Measurements from ENCODE around the gene ABCG8.

ABCG8 gene

DNA sequence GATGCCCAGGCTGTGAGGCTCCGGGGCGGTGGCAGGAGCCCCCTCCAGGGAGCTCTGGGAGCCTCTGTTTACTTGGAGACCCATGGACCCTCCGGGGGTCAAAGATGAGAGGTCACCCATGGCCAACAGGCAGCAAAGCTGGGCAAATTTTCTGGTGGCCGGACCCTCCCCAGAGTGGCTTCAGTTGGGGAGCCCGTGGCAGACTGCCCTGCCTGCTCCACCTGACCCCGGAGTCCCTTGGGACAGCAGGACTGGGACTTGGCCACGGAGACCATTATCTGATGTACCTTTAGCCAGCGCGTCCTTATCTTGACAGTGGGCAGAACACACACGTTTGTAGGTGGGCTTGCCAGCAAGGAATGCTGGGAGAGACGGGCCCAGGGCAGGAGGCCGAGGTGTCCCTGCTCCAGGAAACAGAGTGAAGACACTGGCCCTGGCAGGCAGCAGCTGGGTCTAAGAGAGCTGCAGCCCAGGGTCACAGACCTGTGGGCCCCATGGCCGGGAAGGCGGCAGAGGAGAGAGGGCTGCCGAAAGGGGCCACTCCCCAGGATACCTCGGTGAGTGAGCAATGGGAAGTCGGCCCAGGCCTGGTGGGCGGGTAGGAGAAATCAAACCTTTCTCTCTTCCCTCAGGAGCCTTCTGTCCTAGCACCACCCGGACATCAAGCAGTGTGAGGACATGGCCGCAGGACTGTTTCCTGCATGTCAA, at the start of gene ABCG8, which contains the start of gene ABCG5:
Gene ABCG8, plus strand, starts transcription at position 412 of the 708 bp plus-strand sequence. Its CDS starts 83 bp downstream, at position 495.
Gene ABCG5, minus strand, starts transcription at position 280 of the 708 bp plus-strand sequence. Its CDS starts 160 bp downstream, at position 120.
- in situ Hi-C loops (cut with MboI; ENCODE audit: low pct_unique_long_range_greater_than_20kb, low sequenced_read_pairs) = no loop called here
- DNase-seq = no peak

DNA sequence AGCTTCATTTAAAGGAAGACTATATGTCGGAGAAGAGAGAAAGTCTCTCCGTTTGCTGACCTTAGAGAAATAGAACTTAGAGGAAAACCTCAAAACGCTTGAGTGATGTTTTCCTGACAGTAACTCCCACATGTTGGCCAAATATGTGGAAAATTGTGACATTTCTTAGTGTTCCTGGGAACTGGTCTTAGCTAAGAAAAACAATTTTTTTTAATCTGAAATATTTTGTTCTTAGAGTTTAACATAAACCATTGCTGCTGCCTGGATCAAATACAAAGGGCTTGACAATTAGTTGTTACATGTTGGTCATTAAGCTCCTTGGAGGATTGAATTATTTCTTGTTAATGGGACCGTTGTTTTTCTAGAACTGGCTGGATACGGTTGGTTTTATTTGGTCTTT, 48.6 kb upstream of the ABCG8 start:
- in situ Hi-C loops (cut with MboI; ENCODE audit: low pct_unique_long_range_greater_than_20kb, low sequenced_read_pairs) = no loop called here
- no peak for DNase-seq

DNA sequence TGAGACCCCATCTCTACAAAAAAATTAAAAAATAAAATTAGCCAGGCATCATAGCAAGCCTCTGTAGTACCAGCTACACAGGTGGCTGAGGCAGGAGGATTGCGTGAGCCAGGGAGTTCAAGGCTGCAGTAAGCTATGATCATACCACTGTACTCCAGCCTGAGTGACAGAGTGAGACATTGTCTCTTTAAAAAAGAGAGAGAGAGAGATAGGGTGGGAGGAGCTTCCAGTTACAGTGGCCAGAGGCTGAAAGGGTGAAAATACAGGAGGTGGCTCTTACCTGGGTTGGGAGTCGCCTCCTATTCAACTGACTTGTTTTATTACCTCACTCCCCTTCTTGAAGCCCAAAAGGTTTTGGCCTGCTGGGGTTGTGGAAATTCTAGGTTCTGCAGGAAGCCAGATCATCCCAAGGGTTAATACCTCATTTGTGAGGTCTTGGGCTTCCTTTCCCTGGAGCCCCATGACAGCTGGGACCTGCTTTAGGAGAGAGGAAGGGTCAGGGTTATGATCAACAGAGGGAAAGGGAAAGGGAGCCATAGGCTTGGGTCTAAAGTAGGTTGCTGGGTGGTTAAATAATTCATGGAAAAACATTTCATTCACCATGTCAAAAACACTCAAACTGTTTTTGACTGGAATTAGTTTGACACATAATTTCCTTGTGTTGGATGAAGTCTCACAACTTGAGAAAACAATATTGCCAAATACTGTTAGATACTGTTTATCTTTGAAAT, 47.6 kb upstream of the ABCG8 start:
- in situ Hi-C loops (cut with MboI; ENCODE audit: low pct_unique_long_range_greater_than_20kb, low sequenced_read_pairs) = no loop called here
- DNase-seq = no peak

DNA sequence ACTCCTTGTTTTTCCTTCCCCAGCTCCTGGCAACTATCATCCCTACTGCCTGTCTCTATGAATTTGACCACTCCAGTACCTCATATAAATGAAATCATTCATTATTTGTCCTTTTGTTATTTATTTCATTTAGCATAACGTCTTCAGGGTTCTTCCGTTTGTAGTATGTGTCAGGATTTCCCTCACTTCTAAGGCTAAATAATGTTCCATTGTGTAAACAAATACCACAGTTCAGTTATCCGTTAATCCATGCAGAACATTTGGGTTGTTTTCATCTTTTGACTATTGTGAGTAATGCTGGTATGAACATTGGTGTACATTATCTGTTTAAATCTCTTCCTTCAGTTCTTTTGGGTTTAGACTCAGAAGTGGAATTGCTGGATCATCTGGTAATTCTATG, 46.1 kb upstream of the ABCG8 start:
- in situ Hi-C loops (cut with MboI; ENCODE audit: low pct_unique_long_range_greater_than_20kb, low sequenced_read_pairs) = no loop called here
- no peak for DNase-seq

DNA sequence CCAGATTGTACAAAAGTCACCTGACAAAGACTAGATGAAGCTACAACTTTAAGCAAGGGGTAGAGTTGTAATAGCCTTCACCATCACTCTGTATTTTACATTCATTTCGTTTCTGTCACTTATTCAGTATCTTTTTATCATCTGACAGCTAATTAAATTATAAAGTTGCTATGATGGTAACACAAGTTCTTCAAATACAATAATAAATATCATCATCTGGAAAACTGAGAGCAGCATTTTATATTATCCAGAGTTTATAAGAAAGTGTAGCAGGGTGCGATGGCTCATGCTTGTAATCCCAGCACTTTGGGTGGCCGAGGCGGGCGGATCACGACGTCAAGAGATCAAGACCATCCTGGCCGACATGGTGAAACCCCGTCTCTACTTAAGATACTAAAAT, 43.8 kb upstream of the ABCG8 start:
- in situ Hi-C loops (cut with MboI; ENCODE audit: low pct_unique_long_range_greater_than_20kb, low sequenced_read_pairs) = no loop called here

DNA sequence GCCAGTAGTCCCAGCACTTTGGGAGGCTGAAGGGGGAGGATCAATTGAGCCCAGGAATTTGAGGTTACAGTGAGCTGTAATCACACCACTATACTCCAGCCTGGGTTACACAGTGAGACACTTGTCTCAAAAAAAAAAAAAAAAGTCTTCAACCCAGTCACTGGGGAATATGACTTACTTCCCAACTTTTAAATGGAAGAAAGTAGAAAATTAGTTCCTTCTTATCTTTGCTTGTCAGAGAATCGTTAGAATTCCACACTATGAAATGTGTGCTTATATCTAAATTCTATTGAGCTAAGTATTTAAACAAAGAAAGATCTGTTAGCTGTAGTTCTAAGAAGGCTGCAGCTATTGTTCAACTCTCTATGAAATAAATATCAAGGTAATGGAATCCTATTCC, 42.6 kb upstream of the ABCG8 start:
- DNase-seq = no peak
- in situ Hi-C loops (cut with MboI; ENCODE audit: low pct_unique_long_range_greater_than_20kb, low sequenced_read_pairs) = no loop called here

More for the DNA sequence above, 43.8 kb upstream of the ABCG8 start:
- DNase-seq = no peak

DNA sequence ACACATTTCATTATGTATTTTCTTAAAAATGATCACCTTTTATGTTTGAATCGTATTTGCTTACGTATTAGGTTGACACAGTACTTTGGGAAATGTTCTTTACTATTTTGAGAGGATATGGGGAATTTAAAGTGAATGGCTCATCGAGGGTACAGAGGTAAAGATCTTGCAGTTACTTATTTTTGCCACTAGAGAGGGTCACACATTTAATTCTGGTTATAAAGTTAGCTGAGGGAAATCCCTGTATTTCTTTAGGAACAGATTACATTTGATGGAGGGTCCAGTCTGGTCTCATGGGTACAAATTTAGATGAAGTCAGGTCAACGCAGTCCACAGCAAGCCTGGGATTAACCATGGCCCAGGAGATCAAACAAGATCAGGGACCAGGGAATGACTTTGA, 40.5 kb upstream of the ABCG8 start:
- peak; percentile 18 for DNase-seq
- in situ Hi-C loops (cut with MboI; ENCODE audit: low pct_unique_long_range_greater_than_20kb, low sequenced_read_pairs) = no loop called here

DNA sequence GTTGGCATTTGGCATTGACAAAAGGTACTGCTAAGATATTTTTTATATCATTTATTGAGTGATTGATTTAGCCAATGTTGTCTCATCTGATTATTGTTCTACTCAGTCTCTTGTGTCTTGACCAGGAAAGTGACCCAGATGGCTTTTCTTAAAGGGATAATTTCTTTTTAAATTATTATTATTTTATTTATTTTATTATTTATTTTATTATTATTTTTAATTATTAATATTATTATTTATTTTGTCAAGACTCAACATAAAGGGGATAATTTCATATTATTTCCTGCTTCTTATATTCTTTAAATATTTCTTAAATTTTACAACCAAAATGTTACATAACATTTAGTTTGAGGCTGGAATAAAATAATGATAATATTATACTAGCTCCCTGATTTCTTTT, 37.9 kb upstream of the ABCG8 start:
- in situ Hi-C loops (cut with MboI; ENCODE audit: low pct_unique_long_range_greater_than_20kb, low sequenced_read_pairs) = no loop called here
- no peak for DNase-seq

DNA sequence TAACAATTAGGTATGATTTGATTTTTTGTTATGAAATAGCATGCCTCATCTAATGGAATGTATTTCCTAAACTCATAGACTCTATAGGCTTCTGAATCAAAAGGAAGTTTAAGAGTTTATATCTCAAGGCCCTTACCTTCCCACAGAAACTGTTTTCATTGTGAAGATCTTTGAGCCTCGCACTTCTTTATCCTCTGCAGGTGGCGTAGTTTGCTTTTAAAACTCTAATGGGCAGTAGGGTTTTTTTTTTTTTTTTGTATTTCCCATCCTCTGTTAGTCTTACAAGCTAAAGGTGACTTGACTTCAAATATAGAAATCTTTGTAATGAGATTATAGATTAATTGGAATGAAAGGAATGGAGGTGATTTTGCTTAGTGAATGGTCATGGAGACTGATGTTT, 36.6 kb upstream of the ABCG8 start:
- DNase-seq = no peak
- in situ Hi-C loops (cut with MboI; ENCODE audit: low pct_unique_long_range_greater_than_20kb, low sequenced_read_pairs) = no loop called here

DNA sequence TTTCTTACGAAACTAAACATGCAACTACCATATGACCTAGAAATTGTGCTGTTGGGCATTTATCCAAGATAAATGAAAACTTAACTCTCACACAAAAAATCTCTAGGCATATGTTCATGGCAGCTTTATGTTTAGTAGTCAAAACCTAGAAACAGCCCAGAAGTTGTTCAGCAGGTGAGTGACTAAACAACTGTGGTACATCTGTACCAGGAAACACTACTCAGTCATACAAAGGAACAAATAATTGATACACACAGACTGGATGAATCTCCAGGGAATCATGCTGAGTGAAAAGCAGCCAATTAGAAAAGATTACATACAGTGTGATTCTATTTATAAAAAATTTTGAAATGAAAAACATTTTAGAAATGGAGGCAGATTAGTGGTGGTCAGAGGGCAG, 35.7 kb upstream of the ABCG8 start:
- in situ Hi-C loops (cut with MboI; ENCODE audit: low pct_unique_long_range_greater_than_20kb, low sequenced_read_pairs) = no loop called here
- no peak for DNase-seq

DNA sequence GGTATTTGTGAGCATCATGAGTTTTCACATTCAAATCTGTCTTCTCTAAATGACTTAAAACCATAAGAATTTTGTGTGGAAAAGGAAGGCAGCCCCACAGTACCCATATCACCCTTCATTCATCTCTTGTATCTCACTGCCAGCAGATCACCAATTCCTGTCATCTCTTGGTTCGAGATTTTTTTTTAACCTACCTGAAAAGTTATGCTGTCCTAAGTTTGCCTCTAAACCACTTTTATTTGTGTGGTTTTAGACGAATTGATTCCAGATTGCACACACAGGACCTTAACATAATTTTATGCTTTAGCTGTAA, 32.1 kb upstream of the ABCG8 start:
- in situ Hi-C loops (cut with MboI; ENCODE audit: low pct_unique_long_range_greater_than_20kb, low sequenced_read_pairs) = no loop called here

DNA sequence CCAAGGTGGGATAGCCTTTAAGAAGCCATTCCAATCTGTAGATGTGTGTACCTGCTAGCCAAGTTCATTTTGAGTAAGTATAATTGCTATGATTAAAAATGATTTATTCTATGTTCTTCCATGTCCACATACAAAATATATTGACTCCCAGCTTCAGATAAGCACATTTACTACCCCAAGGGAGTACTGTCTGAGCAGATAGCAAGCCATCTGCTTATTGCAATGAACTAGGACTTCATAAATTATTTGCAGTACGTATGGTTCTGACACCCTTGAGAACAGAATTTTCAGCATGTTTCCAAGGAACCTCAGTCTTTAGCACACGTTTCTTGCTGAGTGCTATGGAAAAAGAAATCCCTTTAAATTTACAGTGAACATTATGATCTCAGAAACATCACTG, 28.3 kb upstream of the ABCG8 start:
- no peak for DNase-seq
- in situ Hi-C loops (cut with MboI; ENCODE audit: low pct_unique_long_range_greater_than_20kb, low sequenced_read_pairs) = no loop called here

More for the DNA sequence above, 32.1 kb upstream of the ABCG8 start:
- DNase-seq = no peak

DNA sequence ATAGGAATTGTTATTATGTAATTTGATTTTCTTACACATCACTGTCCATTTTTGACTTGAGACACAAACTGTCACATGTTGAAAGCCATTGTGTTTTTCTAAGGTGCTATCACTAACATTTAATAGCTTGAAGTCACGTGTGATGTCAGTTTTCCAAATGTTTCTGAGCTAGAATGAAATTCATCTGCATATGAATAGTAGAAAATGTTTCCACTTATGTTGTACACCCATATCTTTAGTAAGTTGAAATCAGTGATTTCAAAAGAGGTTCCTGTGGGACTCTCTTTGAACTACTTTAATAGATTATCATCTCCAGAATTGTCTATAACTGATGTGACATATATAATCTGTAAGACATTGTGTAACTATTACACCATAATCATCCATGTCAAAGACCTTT, 27.9 kb upstream of the ABCG8 start:
- in situ Hi-C loops (cut with MboI; ENCODE audit: low pct_unique_long_range_greater_than_20kb, low sequenced_read_pairs) = no loop called here
- DNase-seq = no peak

DNA sequence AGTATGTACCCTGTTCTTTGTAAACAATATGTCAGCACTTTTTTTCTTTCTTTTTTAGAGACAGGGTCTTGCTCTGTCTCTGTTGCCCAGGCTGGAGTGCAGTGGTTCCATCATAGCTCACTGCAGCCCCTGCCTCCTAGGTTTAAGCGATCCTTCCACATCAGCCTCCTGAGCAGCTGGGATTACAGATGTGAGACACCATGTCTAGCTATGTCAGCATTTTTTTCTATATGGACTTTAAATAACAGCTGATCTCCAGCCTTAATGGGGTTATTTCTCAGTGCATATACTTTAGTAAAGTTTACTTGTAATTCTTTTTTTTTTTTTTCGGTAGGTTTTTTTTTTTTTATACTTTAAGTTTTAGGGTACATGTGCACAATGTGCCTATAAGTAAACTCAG, 26.8 kb upstream of the ABCG8 start:
- DNase-seq = no peak
- in situ Hi-C loops (cut with MboI; ENCODE audit: low pct_unique_long_range_greater_than_20kb, low sequenced_read_pairs) = no loop called here

DNA sequence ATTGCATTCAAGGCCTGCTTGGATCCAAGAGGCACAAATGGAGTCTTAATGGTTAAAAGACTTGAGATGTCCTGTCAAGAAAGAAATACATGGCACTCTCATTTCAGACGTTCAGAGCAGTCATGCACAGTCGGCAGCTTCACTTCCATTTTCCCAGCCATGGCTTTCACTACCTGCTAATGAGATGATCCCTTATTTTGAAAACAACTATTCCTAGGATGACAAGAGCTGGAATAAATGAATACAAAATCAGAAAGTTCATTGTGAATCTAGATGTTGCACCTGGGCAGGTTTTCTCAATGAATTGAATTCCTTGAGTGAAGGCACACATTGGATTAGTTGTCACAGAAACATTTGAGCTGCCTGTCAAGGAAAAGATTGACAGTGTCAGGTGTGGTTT, 25.8 kb upstream of the ABCG8 start:
- no peak for DNase-seq

DNA sequence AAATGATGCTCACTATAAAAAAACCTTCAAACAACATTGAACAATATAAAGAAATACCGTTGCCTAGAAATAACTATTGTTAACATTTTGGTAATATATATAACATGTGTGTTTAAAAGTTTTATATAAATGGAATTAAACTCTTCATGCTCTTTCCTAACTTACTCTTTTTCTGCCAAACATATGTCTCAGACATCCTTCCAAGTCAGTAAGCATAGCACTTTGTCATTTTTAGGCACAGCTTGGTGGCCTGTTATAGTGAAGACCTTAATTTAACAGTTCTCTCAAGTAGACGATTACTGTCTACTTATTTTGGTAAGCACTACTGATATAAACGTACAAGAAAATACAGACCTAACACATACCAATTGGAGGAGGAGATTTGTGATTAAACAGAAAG, 24.1 kb upstream of the ABCG8 start:
- in situ Hi-C loops (cut with MboI; ENCODE audit: low pct_unique_long_range_greater_than_20kb, low sequenced_read_pairs) = no loop called here
- no peak for DNase-seq

More for the DNA sequence above, 25.8 kb upstream of the ABCG8 start:
- in situ Hi-C loops (cut with MboI; ENCODE audit: low pct_unique_long_range_greater_than_20kb, low sequenced_read_pairs) = no loop called here

DNA sequence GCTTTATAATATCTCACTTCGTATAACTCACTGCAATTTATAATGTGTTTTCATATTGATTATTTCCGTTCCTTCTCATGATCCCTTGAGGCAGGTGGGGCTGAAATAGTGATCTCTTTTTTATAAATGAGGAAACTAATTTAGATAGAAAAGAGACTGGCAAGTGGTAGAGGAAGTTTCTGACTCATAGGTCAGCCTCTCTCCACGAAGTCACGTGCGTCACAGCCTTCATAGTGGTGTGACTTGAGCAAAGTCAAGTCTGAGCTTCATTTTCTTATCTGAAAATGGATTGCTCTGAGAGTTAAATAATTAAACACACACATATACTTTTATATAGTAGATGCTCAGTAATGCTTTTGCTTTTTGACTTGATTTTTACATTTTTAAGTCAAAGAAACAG, 20.0 kb upstream of the ABCG8 start:
- in situ Hi-C loops (cut with MboI; ENCODE audit: low pct_unique_long_range_greater_than_20kb, low sequenced_read_pairs) = no loop called here
- DNase-seq = peak; percentile 55

DNA sequence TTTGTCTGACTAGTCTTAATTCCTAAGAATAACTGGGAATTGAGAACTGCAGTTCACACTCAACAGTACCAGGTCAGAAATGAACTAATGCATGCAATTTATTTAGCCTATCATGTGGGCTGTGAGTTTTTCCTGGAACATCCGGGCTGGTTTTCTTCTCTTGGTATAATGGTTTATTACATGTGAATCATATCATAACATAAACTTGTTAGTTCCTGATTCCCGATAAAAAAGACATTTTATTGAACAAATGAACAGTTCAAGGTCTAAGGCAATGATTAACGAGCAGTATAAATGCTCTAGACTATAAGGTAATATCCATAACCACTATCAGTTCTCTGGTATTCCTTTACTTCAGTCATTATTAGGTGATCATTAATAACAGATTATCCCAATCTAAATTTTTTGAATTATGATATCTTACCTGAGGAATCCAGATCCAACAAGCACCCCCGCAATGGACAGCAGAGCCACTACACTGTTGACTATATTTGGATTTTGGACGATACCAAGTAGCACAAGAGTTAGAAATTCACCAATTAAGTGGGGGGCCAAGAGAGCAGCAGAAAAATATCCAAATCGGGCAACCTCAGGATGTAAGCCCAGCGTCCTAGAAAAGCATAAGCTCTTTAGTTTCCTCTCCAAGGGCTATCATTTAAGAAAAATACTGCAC, 19.1 kb upstream of the ABCG8 start:
- DNase-seq = no peak
- in situ Hi-C loops (cut with MboI; ENCODE audit: low pct_unique_long_range_greater_than_20kb, low sequenced_read_pairs) = no loop called here

DNA sequence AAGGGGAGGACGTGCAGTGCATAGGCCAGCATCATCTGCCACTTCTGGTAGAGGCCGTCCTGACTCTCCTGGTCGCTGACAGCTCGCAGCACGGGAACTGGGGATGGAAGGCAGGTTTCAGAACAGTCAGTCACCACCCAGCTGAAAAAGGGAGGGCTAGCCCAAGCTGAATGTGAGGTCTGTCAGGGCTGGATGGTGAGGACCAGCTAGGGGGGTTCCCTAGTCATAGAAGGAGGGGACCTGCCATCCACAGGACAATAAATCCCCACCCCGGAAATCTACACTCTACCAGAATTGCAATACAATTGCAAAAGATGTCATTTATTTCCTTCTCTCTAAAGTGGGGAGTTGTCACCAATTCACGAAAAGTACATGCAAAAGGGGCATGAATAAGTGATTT, 15.9 kb upstream of the ABCG8 start:
- in situ Hi-C loops (cut with MboI; ENCODE audit: low pct_unique_long_range_greater_than_20kb, low sequenced_read_pairs) = no loop called here
- DNase-seq = no peak

DNA sequence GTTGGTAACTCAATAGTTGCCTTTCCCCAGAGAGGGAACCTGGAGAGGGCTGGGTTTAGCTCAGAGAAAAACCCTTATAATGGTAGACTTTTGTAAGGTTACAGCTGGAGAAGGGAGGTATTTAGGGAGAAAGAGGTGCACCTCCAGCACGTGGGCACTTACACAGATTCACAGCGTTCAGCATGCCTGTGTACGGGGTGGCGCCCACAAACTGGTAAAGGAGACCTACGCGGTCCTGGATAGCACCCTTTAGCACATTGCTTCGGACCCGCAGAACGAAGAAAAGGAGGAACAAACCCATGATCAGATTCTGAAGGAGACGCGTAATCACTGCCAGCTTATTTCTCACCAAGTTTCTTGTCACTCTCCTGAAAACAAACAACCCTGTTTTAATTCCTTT, 15.0 kb upstream of the ABCG8 start:
- in situ Hi-C loops (cut with MboI; ENCODE audit: low pct_unique_long_range_greater_than_20kb, low sequenced_read_pairs) = no loop called here
- no peak for DNase-seq

Measured in KBM-7 (cell line).